ENCODE results near the gene IER3. TPM values are rescaled to one million over a fixed set of nuclear protein-coding genes. Genes with fewer than 3 reads are reported as not detected.

IER3 gene
- total and polyA plus RNA-seq, 2 of the 13 experiments (the other 11 are each of a cell fraction or from before 2014, with no cell fraction given), result 51.1 to 131 TPM

- TF ChIP-seq ISX (CRISPR knock-in tag; conservative IDR thresholded peaks at IDR 0.05) (no peak), ZBTB42 (CRISPR knock-in tag; IDR thresholded peaks at IDR 0.05) (peak; percentile 29; the same call in 1 of the 2 replicates), ZBTB46 (CRISPR knock-in tag; IDR thresholded peaks at IDR 0.05; ENCODE audit: borderline replicate concordance) (no peak), FOXA3 (CRISPR knock-in tag; IDR thresholded peaks at IDR 0.05) (peak; percentile 56; the same call in 1 of the 2 replicates), HNF4G (IDR thresholded peaks at IDR 0.05; ENCODE audit: borderline replicate concordance, low read depth, low read length) (peak; percentile 87), HNF4G (CRISPR knock-in tag; IDR thresholded peaks at IDR 0.05; ENCODE audit: borderline replicate concordance, low read depth) (peak; percentile 78; the same call in 1 of the 2 replicates), STAG1 (CRISPR knock-in tag; IDR thresholded peaks at IDR 0.05) (no peak), BRF2 (CRISPR knock-in tag; IDR thresholded peaks at IDR 0.05) (no peak), SKIL (CRISPR knock-in tag; IDR thresholded peaks at IDR 0.05; ENCODE audit: borderline replicate concordance) (peak; percentile 18; the same call in 1 of the 2 replicates), PHF21A (CRISPR knock-in tag; IDR thresholded peaks at IDR 0.05) (peak; percentile 53; the same call in 1 of the 2 replicates), NR2F6 (IDR thresholded peaks at IDR 0.05) (peak; percentile 94), NR2F6 (CRISPR knock-in tag; IDR thresholded peaks at IDR 0.05) (peak; percentile 96), IRF1 (CRISPR knock-in tag; IDR thresholded peaks at IDR 0.05; ENCODE audit: low read depth) (no peak), IKZF5 (CRISPR knock-in tag; IDR thresholded peaks at IDR 0.05) (peak; percentile 61), PRDM15 (CRISPR knock-in tag; IDR thresholded peaks at IDR 0.05) (peak; percentile 88), ZNF879 (CRISPR knock-in tag; IDR thresholded peaks at IDR 0.05) (no peak), ZNF562 (CRISPR knock-in tag; IDR thresholded peaks at IDR 0.05; ENCODE audit: borderline replicate concordance) (no peak), NR2F2 (IDR thresholded peaks at IDR 0.05; ENCODE audit: borderline replicate concordance, low read depth) (peak; percentile 96), MED1 (CRISPR knock-in tag; IDR thresholded peaks at IDR 0.05) (peak; percentile 81), HOXA3 (CRISPR knock-in tag; IDR thresholded peaks at IDR 0.05) (peak; percentile 64; the same call in 1 of the 2 replicates), HNRNPUL1 (IDR thresholded peaks at IDR 0.05; ENCODE audit: low read depth, low read length) (no peak)
Measured at GRCh38 chr6:30789606-30790005, 45.3 kb upstream of the IER3 start (continued).
